Activated CD8-positive, alpha-beta memory T cell treated with anti-CD3 and anti-CD28 coated beads, Interleukin-2, amount 50 U/mL, for 1 hour (primary cell): ENCODE results near the gene CCDC149.

Source experiments
- DNase-seq: peaks from one replicate; pipeline ENCODE4 v3.0.0-alpha.2; 2020; ENCODE audit errors: extremely low read depth

The CCDC149 gene

GRCh38 chr4:24881508-24882196 is 31.2 kb downstream of the CCDC149 start:
- DNase-seq: no peak

- no peak for DNase-seq
These were observed 32.7 kb downstream of the CCDC149 start for GRCh38 chr4:24880186-24880585.

GRCh38 chr4:24878636-24879016 is 34.2 kb downstream of the CCDC149 start:
- DNase-seq: no peak

GRCh38 chr4:24877868-24878635 is 34.8 kb downstream of the CCDC149 start:
- DNase-seq: no peak

GRCh38 chr4:24876431-24876830 is 36.4 kb downstream of the CCDC149 start:
- no peak for DNase-seq

GRCh38 chr4:24872720-24873119 is 40.1 kb downstream of the CCDC149 start:
- DNase-seq: no peak

GRCh38 chr4:24871210-24871609 is 41.6 kb downstream of the CCDC149 start:
- DNase-seq: no peak

GRCh38 chr4:24867766-24868296 is 45.0 kb downstream of the CCDC149 start:
- no peak for DNase-seq

GRCh38 chr4:24867251-24867650 is 45.6 kb downstream of the CCDC149 start:
- no peak for DNase-seq

GRCh38 chr4:24865401-24865800 is 47.4 kb downstream of the CCDC149 start:
- DNase-seq: no peak

- DNase-seq: no peak
These were observed 49.0 kb downstream of the CCDC149 start for GRCh38 chr4:24863799-24864198.

GRCh38 chr4:24862073-24862751 is 50.6 kb downstream of the CCDC149 start:
- no peak for DNase-seq

- no peak for DNase-seq
These were observed 54.3 kb downstream of the CCDC149 start for GRCh38 chr4:24858550-24858949.

GRCh38 chr4:24858026-24858425 is 54.8 kb downstream of the CCDC149 start:
- no peak for DNase-seq

- no peak for DNase-seq
These were observed 56.3 kb downstream of the CCDC149 start for GRCh38 chr4:24856586-24856985.

- no peak for DNase-seq
These were observed 57.1 kb downstream of the CCDC149 start for GRCh38 chr4:24855741-24856140.

GRCh38 chr4:24853142-24853541 is 59.7 kb downstream of the CCDC149 start:
- DNase-seq: no peak

GRCh38 chr4:24850674-24851073 is 62.2 kb downstream of the CCDC149 start:
- no peak for DNase-seq

GRCh38 chr4:24849756-24850155 is 63.1 kb downstream of the CCDC149 start:
- no peak for DNase-seq

- DNase-seq: no peak
These were observed 63.5 kb downstream of the CCDC149 start for GRCh38 chr4:24849351-24849750.

GRCh38 chr4:24846716-24847115 is 66.1 kb downstream of the CCDC149 start:
- no peak for DNase-seq

- DNase-seq: no peak
These were observed 66.9 kb downstream of the CCDC149 start for GRCh38 chr4:24845902-24846301.

- DNase-seq: no peak
These were observed 67.7 kb downstream of the CCDC149 start for GRCh38 chr4:24845132-24845531.
